ENCODE results near the gene NRG4.
A peak's percentile ranks its signal among the peaks of the same experiment; 100 is the strongest.
"Not testable (repeated sequence)": the region's sequence is repeated elsewhere in the genome, so short reads cannot be mapped to it uniquely, and the experiment has no call there.

Gene NRG4, protein sequence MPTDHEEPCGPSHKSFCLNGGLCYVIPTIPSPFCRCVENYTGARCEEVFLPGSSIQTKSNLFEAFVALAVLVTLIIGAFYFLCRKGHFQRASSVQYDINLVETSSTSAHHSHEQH

DNA sequence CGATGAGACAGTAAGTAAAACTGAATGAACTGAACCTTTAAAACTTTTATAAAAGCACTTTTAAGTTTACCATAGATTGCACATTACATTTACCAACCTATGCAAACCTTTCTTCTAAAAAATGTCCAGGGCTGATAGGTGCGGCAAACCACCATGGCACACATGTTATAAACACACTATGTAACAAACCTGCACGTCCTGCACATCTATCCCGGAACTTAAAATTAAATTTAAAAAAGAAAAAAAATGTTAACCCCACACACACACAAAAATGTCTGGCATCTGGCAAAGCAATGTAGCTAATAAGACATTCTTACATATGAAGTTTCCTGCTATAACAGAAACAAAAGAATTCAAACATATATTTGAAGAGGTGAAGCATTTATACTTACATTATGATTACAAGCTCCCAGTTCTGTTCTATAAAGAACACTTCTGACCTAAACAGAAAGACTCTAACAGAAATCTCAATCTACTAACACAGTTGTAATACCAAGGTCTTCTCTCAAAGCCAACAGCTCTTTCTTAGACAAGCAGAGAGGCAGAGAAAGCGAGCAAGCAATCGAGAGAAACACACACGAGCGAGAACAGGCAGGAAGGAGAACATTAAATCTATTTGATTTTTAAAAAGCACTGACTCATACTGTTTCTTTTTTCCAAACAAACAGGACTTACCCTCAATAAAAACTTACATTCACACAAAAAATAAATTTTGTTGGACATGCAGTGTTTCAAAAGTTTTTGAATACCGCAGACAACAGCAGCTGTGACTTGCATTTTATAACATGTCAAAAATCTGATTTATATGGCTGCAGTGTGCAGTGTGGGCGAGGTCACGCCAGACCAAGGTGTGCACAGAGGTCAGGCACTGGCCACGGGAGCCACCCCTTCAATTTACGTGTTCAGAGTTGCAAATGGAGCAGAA lies at the start of gene NRG4:
NRG4 (minus strand) TSS at position 798 of the 925 bp plus-strand sequence. CDS start 1,194 bp downstream, outside the sequence.
- no peak for DNase-seq

DNA sequence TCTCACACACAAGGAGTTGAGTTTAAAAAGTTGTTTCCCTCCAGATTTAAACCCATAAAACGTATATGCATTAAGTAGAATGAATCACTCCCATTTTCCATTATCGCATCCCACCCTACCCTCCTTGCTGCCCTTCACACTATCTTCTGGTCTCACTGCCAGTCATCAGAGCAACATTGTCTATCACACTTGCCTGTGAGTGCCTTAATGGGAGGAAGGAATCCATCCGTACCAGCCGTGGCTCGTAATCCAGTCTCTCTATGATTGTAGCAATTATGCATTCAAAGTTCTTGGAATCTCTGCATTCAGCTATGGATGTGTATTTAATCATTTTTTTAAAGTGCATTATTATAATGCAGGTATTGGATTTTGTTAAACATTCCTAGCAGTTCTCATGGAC lies 49.5 kb upstream of the NRG4 start:
- no peak for DNase-seq

DNA sequence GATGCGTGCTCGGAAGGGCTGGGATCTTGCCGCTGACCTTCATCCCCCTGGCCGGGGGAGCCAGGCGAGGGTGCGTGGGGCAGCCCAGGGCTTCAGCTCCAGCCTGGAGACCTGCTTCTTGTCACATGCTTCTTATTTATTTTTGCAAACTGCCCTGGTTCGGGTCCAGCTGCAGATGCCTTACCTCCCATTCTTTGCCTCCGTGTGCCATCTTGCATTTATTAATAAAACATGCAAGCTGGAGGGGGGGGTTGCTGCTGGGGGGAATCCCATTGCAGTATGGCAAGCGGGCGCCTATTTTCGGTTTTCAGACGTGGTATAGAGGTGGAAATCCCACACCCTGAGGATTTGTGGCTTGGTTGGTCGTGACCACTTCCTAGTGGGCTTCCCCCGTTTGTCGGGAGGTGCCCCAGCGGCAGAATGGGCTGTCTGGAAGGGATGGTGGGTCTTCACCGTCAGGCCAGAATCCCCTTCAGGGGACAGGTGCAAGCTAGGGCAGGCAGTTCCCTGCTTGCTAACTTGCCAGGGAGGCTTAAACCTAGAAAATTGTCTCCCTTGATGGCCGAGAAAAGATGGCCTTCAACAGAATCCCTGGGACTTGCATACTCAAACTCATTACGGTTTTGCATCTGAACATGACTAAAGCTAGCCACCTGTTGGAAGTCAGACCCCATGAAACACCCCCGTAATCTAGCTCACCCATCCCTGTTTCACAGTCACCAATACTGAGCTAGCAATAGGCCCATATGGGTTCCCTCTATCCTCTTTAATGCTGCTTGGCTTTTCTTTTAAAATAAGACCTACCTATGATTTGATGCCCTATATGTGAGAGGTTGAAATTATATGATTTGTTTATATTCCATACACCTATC lies 48.1 kb upstream of the NRG4 start:
- no peak for DNase-seq

DNA sequence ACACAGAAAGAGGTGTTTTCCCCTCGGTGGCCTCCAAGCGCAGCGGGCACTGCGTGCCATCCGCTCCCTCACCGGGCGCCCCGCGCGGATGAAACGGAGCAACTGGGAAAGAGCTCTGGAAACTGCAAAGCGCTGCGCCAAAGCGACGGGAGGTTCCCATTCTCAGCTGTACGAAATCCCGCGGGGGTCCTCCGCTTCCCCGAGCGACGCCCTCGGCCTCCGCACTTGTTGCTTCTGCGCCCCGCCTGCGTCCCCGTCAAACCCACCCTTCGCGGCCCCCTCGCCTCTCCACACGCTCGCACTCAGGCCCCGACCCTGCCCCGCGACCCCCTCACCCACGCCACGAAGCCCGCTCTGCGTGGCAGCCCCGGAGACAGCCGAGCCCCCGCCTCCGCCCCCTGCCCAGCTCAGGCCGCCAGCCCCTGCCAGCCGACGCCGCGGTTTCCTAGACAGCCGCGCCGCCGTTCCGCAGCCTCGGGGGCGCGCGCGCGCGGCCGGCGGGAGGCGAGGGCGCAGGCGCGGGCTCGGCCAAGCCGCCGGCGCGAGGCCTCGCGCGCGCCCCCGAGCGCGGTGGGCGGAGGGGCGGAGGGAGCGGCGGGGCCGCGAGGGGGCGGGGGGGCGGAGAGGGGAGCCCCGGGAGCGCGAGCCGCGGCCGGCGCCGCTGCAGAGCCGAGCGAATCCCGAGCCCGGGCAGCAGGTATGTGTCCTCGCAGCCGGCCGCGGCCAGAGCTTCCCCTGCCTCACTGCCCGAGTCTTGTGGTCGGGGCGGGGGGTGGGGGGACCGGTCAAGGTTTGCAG lies 47.3 kb upstream of the NRG4 start, which contains the start of gene TMEM266:
TMEM266 (plus strand) TSS at position 666 of the 798 bp plus-strand sequence. CDS start 74,279 bp downstream, outside the sequence.
- DNase-seq, result peak; percentile 62

DNA sequence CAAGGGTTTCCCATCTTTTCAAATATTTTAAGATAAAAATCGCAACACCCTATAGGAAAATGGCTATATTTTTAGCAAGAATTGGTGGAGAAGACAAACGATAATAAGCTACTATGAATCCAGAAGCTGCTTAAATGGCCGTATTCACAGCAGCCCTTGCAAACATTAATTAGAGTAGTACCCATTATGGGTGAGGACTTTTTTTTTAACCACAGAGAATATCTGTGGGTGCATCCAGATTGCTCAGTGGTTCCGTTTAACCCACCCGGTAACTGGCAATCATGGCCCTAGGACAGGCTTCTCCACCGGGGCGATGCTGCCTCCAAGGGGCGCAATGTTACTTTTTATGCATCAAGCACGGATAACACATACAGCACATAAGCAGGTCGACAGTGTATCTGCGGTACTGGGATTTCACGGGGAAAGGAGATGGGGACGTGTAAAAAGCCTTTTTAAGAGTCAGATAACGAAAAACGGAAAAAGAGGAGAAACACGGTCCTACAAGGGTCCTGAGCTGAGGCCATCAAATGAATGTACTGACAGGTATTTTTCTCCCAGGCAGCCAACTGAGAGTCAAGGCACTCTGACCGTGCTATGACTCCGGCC lies 46.6 kb upstream of the NRG4 start:
- DNase-seq, result no peak

DNA sequence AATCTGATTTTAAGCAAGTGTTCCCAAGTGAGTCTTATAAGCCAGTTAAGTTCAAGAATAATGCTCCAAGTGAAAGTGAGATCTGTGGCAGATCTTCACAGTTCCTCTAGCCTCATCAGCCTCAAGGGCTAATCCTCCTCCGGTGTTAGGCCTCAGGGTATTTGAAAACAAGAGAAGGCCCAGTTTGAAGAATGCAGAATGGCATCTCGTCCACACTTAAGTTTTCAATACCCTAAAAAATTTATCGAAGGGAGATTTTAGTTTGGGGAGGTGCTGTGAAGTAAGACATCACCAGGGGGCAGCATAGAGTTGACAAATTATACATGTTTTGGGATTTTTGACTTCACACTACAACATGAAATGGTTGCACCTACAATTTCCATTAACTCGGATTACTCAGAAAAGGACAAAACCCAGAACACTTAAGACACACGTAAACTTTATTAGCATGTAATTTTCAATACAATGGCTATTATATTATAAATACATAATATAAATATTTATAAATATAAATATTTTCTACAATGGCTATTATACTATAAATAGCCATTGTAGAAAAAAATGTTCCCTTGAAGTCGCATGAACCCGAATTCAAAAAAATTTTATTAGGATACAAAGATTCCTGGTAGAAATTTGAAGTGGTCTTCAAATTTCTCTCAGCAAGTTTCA lies 45.2 kb upstream of the NRG4 start:
- peak; percentile 31 for DNase-seq

DNA sequence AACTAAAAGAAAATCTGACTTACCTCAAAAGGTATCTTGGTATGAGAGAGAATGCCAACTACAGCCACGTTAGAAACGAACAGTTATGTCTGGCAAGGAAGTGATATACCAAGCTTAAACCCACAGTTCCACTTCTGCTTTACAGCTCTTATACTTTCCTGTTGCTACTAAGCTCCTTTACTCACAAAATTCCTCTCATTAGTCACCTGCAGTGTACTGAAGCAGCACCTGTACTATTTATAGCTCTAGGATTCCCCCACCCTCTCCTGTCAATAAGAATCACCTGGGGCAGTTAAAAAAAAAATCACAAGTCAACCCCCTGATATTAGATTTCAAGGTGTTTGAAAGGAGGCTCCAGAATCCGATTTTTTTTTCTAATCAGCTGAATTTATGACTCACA lies 44.7 kb upstream of the NRG4 start:
- DNase-seq, result no peak

DNA sequence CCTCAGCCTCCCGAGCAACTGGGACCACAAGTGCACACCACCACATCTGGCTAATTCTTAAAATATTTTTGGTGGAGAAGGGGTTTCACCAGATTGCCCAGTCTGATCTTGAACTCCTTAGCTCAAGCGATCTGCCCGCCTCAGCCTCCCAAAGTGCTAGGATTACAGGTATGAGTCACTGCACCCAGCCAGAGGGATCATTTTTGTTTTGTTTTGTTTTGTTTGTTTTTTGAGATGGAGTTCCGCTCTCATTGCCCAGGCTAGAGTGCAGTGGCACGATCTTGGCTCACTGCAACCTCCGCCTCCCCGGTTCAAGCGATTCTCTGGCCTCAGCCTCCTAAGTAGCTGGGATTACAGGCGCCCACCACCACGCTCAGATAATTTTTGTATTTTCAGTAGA lies 42.0 kb upstream of the NRG4 start:
- not testable (repeated sequence) for DNase-seq

DNA sequence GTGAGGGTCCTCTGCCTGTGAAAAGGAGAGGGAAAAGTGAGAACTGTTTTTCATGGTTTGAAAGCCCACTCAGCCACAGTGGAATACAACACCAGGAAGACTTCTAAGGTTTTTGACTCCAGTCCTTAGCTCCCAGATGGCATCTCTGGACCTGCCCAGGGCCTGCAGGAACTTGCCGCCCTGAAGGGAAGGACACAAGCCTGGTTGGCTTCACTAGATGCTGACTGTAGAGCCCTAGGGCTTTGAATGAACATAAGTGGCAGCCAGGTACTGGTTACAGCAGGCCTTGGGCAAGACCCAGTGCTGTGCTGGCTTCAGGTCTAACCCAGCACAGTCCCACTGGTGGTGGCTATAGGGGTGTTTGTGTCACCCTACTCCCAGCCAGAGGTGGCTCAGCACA lies 26.3 kb upstream of the NRG4 start:
- no peak for DNase-seq

DNA sequence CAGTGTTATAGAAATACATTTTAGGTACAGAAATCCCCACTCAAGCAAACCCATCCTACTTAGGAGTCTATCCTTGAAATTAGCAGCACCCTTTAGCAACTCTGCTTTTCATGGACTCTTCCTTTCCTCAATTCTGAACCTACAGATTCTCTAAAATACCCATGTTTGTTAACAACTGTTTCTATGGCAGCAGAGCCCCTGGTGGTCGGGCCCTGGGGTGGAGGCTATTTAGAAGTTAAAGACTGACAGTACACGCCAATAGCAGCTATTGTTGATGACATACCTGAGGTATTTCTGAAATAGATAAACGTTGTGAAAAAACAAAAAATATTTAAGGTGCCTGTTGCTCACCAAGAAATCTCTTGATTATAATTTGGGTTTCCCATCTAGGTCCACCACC lies 23.4 kb upstream of the NRG4 start:
- no peak for DNase-seq

DNA sequence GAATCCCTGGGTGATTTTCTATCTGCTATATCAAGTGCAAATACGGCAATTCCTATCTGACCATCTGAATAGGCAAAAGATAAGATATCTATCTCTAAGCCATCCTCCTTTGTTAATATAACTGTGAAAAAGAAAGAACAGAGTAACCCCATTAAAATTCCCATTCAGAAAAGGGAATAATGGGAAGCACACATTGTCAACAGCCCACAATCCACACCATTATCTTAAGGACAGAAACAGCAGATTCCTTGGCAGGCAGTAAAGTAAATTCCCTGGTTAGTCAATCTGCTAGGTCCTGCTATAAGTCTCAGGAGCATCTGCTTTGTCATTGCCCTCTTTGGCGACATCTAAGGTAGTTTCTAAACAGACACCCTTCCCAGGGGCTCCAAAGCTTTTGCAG lies 21.9 kb upstream of the NRG4 start:
- DNase-seq, result no peak

DNA sequence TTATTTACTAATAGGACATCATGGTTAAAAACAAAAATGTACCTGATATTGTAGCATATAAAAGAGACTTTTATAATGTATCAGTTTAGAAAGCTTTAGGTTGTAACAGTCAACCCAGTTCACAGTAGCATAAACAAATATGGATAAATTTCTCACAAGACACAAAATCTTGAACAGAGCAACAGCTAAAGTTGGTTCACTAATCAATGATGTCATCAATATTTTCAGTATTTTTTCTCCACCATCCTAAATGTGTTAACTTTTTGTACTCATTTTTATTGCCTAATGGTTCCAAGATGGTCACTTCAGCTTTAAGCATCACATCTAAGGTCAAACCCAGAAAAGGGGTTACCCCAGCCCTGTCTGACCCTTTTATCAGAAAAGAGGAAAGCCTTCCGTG lies 21.2 kb upstream of the NRG4 start:
- DNase-seq, result no peak

DNA sequence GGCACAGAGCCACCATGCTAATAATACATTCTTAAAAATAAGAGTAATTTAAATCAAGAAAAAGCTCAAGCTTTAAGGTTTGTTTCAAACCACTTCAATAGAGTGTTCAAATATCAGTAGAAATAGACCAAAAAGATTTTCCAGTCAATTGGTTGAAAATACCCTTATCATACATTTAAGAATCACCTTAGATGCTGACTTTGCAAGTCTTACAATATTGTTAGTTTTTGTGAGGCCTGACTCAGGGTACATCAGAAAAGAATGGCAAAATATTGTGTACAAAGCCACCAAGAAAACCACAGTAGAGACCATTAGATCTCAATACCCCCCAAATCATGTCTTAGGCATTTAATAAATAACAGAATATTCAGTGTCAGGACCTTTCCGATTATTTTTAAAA lies 19.8 kb upstream of the NRG4 start:
- no peak for DNase-seq

DNA sequence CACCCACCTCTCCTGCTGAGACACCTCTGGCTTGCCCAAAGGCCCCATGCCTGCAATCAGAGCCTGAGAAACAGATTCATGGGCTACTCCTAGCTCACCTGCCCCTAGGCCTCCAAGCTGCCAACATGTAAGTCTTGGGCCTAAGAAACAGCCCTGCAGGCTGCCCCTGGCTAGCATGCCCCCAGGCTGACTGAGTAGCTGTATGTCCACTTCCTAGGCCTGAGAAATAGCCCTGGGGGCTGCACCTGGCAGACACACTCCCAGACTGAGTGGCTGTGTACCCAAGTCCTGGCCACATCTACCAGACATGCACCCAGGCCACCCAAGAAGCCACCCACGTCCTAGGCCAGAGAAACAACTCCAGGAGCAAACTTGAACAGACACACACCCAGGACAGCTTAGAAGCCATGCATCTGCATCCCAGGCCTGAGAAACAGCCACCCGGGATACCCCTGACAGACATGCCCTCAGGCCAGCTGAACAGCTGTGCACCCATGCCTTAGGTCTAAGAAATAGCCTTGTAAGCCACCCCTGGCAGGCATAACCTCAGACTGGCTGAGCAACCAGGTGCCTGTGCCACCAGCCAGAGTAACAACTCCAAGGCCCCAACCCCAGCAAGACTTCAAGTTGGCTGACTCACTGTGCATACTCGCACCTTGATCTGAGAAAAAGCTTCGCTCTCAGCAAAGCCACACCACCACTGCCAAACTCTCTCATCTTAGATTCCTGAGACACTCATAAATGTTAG lies 12.0 kb upstream of the NRG4 start:
- no peak for DNase-seq

DNA sequence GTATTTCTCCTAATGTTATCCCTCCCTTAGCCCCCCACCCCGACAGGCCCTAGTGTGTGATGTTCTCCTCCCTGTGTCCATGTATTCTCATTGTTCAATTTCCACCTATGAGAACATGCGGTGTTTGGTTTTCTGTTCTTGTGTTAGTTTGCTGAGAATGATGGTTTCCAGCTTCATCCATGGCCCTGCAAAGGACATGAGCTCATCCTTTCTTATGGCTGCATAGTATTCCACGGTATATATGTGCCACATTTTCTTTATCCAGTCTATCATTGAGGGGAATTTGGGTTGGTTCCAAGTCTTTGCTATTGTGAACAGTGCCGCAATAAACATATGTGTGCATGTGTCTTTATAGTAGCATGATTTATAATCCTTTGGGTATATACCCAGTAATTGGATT lies 1.2 kb upstream of the NRG4 start:
- DNase-seq, result not testable (repeated sequence)

DNA sequence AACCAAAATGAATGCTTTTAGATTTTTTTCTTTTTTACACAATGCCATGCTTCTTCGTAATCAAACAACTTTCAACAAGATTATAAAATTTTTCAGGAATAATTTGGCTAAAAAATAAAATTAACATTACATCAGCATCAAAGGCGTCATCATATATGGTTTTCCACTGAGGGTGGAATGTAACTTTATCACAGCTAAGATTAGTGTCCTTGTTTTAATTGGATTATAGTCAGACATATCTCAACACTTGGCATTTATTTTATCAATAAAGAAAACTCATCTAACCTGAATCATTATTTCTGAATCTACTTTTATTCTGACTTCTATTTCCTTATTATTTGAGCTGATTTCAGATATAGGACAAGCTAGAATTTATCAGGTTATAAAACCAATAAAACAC lies 1.6 kb downstream of the NRG4 start:
- DNase-seq, result no peak

DNA sequence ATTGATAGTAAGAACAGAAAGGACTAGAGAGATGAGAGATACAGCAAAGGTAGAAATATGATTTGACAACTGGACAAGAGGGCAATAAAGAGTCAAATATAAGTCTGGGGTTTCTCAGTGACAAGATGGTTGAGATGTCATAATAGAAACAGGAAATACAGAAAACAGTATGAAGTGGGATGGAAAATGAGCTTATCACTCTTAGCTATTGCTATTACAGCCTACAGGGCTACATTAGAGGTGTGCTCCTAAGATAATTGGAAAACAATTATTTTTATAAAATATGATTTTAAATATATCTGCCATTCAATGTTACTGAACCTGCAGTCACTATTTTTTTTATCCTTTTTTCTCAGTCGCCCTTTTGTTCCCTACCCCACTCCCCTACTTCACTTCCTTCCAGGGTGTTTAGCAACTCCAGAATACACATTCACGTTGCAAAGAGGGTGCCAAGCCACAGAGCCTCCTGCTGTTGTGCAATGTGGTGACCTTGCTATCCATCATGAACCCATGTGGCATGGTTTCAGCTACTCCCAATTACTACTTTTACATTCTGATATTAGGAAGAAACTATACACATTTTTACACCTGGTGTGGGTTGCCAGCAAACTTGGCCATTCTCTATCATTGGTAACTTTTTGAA lies 6.0 kb downstream of the NRG4 start:
- no peak for DNase-seq

DNA sequence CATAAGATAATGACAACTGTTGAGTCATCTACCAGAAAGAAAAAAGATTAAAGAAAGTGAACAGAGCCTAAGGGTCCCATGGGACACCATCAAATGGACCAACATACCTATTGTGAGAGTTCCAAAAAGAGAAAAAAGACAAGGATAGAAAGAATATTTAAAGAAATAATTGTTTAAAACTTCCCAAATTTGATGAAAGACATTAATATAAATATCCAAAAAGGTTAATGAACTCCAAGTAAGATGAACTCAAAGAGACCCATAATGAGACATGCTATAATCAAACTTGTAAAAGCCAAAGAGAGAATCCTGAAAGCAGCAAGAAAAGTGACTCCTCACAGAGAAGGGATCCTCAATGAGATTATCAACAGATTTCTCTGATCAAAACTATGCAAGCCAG lies 8.9 kb downstream of the NRG4 start:
- DNase-seq, result no peak

DNA sequence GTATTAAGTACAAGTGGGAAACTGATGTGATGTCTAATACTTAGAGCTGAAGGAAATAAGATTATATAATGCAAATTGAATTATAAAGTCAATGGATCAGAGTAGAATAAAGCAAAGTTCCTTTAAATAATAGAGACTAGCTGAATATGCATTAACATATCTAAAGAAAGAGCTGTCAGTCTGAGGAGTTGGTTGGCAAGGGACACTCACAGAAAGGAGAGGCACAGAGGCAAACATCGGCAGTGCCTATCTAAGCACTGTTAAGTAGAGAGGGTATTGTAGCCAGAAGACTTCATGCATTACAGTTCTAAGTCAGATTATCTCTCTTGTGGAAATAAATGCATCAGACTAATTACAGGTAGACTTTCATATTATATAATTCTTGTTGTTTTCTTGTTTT lies 16.6 kb downstream of the NRG4 start:
- DNase-seq, result no peak

DNA sequence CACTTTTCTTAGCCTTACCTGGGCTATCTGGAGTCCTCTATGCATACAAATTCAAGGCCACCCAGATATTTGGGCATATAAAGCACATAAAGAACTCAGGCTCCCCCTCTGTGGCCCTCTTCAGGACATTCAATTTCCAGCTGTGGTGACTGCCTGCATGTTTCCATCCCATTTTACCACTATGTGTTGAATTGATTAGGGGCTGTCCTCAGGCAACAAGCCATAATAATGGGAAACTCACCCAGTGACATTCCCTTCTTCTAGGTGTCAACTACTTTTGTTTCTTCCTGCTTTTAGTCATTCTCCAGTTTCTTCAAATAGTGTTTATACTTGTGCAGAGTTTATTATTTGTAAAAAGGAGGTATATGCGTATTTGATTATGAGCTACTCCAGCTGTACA lies 18.0 kb downstream of the NRG4 start:
- DNase-seq, result no peak
